GM12801 (cell line): ENCODE data around the gene HRG.

Source experiments
- TF ChIP-seq, protein P1 (sequence below): IDR thresholded peaks from one replicate; pipeline ENCODE4 v1.5.1; 2011; ENCODE audit warnings: control low read depth; ENCODE audit not compliant: insufficient read length; ENCODE audit errors: extremely low read depth

HRG gene

DNA sequence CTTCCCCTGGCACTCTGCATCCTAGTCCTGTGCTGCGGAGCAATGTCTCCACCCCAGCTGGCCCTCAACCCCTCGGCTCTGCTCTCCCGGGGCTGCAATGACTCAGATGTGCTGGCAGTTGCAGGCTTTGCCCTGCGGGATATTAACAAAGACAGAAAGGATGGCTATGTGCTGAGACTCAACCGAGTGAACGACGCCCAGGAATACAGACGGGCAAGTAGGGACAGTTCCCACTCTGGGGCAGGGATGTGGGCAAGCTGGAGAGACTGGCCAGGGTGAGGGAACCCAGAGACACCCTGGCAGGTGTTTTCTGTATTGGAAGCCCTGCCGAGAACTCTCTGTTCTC is 25.4 kb upstream of the HRG start:
- TF ChIP-seq, protein P1, sequence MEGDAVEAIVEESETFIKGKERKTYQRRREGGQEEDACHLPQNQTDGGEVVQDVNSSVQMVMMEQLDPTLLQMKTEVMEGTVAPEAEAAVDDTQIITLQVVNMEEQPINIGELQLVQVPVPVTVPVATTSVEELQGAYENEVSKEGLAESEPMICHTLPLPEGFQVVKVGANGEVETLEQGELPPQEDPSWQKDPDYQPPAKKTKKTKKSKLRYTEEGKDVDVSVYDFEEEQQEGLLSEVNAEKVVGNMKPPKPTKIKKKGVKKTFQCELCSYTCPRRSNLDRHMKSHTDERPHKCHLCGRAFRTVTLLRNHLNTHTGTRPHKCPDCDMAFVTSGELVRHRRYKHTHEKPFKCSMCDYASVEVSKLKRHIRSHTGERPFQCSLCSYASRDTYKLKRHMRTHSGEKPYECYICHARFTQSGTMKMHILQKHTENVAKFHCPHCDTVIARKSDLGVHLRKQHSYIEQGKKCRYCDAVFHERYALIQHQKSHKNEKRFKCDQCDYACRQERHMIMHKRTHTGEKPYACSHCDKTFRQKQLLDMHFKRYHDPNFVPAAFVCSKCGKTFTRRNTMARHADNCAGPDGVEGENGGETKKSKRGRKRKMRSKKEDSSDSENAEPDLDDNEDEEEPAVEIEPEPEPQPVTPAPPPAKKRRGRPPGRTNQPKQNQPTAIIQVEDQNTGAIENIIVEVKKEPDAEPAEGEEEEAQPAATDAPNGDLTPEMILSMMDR = no peak

DNA sequence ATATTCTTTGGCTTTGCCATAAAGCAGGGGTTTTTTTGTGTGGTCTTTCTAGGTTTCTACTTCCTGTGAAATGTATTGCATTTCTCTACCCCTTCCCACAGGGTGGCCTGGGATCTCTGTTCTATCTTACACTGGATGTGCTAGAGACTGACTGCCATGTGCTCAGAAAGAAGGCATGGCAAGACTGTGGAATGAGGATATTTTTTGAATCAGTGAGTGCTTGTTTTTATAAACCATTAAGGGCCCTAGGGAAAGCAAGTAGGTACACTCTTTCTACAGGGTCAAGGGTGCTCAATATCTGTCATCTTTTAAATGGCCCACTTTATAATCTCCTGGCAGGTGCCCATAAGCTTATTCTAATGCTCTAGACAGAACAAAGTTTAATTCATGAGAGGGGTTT is 24.9 kb upstream of the HRG start:
- TF ChIP-seq, protein P1 = no peak

DNA sequence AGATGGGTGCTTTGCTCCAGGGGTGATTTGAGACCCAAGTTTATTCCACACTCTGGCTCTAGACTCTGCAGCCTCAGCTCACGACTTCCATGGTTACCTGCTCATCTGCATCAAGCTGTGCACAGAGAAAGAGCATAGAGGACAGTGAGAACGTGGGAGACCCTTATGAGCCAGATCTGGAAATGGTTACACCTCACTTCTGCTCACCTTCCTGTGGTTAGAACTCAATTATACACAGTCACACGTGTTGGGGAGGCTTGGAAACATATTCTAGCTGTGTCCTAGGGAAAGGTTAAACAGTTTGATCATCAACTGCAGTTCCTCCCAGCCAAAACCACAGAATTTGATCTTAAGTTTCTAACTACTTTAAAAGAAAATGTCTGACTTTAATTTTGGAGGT is 23.8 kb upstream of the HRG start:
- TF ChIP-seq, protein P1 = no peak

DNA sequence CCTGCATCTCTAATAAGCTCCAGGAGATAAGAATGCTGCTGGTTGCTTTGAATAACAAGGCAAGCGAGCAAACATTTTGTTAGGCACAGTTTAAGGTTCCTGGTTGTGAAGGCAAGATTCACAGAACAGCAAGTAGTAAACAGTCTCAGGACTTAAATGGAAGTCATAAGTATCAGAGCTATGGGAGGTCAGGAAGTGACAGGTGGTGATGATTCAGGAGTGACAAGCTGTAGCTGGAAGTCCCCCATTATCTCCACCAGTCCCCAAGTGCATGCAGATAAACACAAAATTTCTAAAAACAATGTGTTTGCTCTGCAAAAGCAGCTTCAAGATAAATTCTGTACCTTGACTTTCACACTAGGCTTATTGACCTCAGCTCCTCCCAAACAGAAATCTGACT is 22.3 kb upstream of the HRG start:
- TF ChIP-seq, protein P1 = no peak

DNA sequence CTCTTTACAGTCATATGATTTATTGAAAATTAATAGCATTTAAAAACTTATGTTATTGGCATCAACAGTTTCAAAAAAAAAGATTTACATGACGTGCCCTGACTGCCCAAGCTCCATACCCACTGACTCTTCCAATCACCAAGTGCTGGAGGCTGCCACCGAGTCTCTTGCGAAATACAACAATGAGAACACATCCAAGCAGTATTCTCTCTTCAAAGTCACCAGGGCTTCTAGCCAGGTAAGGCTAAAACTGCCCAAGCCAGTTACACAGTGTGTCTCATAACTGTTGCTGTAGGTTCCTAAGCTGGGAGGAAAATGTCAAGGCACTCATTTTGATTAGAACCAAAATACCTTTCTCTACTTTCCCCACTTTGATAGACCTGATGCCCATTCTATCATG is 21.1 kb upstream of the HRG start:
- TF ChIP-seq, protein P1 = no peak

DNA sequence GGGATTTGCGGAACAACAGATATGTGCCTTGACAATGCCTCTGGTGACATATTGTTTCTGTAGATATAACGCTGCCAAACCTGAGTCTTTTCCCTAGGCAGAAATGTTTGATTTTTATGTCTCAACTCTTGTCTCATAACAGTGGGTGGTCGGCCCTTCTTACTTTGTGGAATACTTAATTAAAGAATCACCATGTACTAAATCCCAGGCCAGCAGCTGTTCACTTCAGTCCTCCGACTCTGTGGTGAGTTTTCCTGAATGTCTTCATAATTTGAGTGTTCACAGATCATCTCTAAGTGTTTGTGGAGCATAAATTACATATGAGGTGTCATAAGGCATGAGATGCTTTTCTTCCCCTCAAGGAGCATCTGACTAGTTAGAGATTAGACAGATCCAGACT is 19.7 kb upstream of the HRG start:
- TF ChIP-seq, protein P1 = no peak

DNA sequence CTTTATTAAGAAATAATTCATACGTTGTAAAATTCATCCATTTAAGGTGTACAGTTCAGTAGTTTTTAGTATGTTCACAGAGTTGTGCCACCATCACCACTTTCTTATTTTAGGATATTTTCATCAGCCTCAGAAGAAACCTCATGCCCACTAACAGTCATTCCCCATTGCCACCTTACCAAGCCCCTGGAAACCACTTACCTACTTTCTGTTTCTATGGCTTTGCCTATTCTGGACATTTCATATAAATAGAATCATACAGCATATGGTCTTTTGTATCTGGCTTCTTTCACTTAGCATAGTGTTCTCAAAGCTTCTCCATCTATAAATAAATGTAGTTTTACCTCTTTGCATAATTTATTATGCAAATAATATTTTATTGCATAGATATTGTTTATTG is 19.0 kb upstream of the HRG start:
- TF ChIP-seq, protein P1 = no peak

DNA sequence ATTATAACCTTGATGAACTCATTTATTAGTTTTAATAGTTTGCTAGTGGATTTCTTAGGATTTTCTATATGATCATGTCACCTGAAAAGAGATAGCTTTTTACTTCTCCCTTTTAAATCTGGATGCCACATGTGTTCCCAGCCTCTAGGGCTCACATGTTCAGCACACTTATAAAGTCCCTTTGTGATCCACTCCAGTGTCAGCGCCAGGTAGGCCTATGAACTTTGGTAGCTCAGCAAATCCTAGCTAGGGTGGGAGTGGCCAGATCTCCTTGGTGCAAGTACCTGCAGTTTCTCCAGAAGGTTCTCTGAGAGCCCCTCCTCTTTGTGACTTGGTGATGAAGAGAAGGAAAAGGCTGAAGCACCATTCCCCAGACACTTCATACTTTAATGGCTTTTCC is 17.0 kb upstream of the HRG start:
- TF ChIP-seq, protein P1 = no peak
